WI38 (cell line): ENCODE measurements around the gene PES1.
"Not testable (repeated sequence)": the region's sequence is repeated elsewhere in the genome, so short reads cannot be mapped to it uniquely, and the experiment has no call there.

Source experiments
- H3K4me3 ChIP-seq: 2 replicates; pipeline ENCODE4 v1.5.1; 2011; ENCODE audit warnings: low read depth, mild to moderate bottlenecking, control low read depth, low read length
- TF ChIP-seq, protein P1 (sequence below): IDR thresholded peaks from 2 replicates; pipeline ENCODE4 v1.5.1; 2012; ENCODE audit warnings: low read depth, mild to moderate bottlenecking, control low read depth, low read length

The PES1 gene

DNA sequence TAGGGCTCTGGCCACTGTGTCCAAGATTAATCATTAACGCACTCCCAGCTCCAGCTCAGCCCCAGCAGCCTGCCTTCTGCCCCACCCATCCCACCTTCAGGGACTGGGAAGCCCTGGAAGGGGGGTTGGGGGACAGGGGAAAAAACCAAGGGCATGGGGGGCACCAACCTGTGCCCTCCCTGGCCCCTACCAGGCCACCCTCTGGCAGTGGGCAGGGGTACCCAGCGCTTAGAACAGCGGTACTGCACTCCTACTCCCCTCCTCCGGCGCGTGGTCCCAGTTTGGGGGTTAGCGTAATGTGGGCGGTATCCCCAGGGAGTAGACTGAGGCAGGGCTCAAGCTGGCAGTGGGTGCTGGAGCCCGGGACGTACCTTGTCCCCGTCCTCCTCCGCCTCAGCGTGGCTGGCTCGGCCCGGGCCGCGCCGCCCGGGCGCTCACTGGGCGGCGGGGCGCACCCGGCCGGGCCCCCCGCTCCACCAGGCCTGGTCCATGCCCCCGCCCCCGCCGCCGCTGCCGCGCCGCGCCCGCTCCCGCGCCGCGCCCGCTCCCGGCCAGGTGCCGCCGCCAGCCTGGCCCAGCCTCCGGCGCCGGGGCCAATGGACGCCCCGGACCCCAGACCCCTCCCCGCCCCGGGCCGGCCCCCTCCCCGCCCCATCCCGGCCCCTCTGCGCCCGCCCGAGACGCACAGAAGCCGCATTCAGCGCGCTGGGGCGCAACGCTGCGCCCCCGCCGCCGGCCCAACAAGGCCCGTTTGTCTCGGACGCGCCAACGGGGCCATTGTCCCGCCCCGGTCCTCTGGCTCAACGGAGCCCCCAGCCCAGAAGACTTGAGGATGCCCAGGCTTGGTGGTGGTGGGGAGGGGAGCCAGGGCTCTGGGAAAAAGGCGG, 17.4 kb downstream of the PES1 start, which contains the start of gene GAL3ST1:
Gene GAL3ST1, minus strand, starts transcription at position 571 of the 887 bp plus-strand sequence. CDS start 17,273 bp downstream, outside the sequence.
- TF ChIP-seq, protein P1, sequence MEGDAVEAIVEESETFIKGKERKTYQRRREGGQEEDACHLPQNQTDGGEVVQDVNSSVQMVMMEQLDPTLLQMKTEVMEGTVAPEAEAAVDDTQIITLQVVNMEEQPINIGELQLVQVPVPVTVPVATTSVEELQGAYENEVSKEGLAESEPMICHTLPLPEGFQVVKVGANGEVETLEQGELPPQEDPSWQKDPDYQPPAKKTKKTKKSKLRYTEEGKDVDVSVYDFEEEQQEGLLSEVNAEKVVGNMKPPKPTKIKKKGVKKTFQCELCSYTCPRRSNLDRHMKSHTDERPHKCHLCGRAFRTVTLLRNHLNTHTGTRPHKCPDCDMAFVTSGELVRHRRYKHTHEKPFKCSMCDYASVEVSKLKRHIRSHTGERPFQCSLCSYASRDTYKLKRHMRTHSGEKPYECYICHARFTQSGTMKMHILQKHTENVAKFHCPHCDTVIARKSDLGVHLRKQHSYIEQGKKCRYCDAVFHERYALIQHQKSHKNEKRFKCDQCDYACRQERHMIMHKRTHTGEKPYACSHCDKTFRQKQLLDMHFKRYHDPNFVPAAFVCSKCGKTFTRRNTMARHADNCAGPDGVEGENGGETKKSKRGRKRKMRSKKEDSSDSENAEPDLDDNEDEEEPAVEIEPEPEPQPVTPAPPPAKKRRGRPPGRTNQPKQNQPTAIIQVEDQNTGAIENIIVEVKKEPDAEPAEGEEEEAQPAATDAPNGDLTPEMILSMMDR = no peak
- no peak within 1 kb of the TSS for H3K4me3 ChIP-seq

DNA sequence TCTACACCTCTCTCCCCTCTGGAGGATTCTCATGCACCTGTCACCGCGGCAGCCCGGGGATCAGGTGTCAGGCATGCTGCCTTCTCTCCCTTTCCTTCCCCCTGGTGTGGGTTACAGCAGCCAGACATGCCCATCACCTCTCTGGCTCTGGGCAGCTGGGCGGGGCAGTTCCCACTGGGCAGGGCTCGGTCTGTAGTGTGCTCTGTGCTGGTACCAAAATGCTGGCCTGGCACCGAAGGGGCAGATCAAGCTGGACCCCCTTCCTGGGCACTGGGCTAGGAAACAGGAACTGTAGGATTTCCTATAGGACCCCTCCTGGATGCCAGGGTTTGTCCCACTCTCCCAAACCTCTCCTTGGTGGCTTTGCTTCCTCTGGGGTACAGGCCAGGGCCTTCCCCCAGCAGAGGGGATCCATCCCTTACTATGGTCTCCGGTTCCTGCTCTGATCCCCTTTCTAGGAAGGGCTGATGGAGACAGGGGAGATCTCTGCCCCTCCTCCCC, 18.1 kb downstream of the PES1 start:
- H3K4me3 ChIP-seq = no peak overlapping the region
- TF ChIP-seq, protein P1 = no peak

DNA sequence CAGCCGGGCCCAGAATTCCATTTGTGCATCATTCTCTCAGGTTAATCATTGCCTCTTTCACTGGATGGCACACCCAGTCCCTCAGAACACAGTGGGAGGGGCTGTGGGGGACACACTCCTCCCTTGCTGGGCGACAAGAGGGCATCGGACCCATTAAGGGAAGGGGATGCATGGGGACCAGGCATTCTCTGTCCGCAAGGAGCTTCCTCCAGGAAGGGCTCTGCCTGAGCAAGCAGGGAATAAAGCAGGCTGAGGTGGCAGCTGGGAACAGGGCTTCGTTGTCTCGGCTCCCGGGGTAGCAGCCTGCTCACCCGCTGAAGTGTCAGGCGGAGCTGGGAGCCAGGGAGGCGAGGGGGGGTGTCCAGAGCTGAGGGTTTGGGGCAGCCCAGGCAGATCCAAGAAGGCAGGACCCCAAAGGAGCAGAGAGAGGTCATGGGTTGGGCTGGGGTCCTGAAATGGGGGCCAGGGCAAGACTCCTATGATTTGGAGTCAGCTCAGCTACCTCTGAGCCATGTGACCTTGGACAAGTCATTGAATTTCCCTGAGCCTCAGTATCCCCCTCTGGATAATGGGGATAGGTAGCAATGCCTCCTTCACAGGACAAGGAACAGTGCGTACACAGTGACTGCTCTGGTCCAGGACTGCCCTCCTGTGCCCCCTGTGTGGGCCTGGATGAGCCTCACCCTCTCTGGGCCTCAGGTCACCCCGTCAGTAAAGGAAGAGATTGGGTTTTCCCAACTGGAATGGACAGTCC, 18.7 kb downstream of the PES1 start:
- TF ChIP-seq, protein P1 = no peak
- H3K4me3 ChIP-seq = no peak overlapping the region

DNA sequence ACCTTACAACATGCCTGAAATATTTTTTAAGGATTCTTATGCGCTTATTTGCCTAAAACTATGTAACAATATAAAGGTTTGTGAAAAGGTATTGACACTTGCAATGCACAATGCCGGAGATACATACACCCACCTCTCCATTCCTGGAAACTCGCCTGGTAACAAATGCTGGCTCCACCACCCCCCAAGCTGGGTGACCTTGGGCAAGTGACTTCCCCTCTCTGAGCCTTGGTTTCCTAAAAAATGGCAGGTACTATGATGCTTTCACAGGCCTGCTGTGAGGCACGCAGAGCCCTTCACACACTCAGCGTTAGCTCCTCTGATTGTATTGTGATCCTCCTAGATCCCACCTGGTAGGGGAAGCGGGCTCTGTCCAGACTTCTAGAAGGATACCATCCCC, 19.5 kb downstream of the PES1 start:
- H3K4me3 ChIP-seq = no peak overlapping the region

DNA sequence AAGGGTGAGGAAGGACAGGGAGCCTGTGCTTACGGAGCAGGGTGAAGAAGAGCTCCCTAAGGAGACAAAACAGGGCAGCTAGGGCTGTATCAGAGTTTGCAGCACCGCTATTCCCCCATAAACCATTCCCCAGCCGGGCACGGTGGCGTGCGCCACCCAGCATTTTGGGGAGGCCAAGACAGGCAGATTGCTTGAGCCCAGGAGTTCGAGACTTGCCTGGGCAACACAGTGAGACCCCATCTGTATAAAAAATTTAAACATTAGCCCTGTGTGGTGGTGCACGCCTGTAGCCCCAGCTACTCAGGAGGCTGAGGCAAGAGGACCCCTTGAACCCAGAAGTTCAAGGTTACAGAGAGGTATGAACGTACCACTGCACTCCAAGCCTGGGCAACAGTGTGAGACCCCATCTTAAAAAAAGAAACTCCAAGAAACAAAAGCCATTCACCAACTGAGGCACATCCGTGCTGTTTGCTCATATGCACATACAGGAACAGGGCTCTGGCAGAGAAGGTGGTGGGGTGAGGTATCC, 22.0 kb downstream of the PES1 start:
- TF ChIP-seq, protein P1 = no peak
- no peak overlapping the region for H3K4me3 ChIP-seq

More for the DNA sequence above, 19.5 kb downstream of the PES1 start:
- TF ChIP-seq, protein P1 = no peak

DNA sequence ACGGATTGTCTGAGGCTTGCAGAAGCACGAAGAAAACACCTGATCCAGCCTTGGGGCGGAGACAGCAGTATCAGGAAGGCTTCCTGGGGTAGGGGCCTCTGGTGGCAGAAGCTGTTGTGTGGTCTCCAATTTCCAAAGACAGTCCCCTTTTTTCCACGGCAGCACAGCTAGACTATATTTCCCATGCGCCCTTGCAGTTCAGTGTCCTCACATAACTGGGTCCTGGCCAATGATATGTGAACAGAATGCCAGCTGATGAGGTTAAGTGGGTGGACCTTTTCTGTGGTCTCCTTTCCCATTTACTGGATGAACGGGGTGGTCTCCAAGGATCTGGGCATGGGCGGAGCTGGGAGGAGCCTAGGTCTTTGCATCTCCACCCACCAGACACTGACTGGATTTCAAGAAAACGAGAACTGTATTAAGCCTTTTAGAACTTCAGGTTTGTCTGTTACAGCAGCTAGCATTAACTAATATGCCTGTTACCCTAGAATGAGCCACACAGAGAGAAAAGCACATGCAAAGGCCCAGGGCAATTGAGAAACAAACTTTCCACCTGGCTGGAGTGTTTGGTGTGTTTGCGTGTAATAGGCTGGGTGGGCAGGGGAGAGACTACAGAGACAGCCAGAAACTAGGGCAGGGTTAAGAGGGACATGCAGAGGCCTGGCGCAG, 23.4 kb downstream of the PES1 start:
- TF ChIP-seq, protein P1 = no peak
- no peak overlapping the region for H3K4me3 ChIP-seq

DNA sequence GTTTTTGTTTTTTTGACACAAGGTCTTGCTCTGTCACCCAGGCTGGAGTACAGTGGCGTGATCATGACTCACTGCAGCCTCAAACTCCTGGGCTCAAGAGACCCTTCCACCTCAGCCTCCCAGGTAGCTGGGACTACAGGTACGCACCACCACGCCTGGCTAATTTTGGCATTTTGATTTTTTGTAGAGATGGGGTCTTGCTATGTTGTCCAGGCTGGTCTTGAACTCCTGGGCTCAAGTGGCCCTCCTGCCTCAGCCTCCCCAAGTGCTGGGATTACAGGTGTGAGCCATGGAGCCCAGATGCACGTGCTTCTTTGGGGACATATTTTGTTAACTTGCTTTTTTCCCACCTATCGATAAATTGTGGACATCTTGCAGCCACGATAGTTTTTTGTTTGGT, 24.4 kb downstream of the PES1 start:
- not testable (repeated sequence) for H3K4me3 ChIP-seq
